ENCODE data around the gene FAM120B. TPM values are rescaled to one million over a fixed set of nuclear protein-coding genes. Genes with fewer than 3 reads are reported as not detected.

The FAM120B gene
- total RNA-seq, 1 donor from 2014 or later: 38.9 TPM

DNA sequence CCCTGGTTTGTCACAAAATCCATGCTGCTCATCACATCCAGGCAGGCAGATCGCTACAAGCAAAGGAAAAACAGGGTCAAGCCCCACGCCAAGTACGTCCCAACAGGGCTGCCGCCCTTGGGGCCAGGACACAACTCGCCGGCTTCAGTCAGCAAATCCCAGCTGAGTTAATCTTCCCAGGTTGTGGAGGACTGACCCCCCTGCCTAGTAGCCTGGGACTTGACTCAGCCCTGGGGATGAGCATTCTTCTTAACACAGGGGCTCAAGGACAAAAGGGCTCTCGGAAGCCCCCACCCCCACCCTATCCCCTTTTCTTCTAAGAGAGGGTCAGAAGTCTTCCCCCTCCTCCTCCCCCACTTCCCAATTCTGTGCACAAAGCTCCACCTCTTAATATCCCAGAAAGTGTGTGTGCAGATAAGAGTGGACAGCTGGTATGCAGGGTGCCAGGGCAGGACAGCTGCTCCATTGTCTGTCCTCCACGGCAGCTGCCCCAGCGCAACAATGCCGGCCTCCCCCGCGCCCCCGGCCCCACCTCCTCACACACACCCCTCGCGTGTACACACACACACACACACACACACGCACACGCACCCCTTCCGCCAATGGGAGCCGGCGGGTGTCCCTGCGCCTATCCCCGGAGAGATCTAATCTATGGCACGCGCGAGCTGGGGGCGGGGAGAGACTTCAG lies 20.2 kb upstream of the FAM120B start:
- DNase-seq (ENCODE audit: low spot score): no peak

DNA sequence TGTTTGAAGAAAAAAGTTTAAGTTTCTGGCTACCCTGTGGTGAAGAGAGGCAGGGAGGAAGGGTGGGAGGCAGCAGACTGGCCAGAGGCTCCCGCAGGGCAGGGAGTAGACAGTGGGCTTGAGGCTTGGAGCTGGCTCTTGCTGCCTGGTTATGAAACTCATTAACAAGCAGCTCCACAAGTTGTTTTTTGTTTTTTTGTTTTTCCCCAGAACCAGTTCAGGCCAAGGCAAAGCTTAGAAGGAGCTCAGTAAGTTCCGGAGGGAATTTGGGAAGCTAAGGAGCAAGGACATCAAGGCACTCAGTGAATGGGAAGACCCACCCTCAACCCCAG lies 19.7 kb upstream of the FAM120B start:
- DNase-seq (ENCODE audit: low spot score): no peak

DNA sequence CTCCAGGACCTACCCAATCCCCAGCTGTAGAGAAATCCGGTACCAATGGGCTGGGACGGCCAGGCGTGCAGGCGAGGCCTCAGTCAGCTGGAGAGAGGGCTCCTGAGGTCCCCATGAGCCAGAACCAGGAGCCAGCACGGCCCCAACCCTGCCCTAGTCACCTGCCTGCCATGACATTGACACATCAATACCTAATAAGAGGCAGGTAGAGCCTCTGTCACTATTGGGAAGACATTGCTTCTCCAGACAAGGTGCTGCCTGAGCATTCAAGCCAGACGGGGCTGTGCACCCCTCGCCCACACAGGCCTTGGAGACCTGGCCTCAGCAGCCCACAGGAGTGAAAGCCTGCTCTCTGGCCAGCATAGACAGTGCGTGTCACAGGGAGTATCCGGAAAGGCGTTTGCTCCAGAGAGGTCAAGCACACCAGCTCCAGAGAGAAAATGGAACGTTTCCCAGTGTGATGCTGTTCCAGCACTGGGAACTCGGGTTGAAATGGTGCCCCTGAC lies 19.1 kb upstream of the FAM120B start:
- DNase-seq (ENCODE audit: low spot score): no peak

DNA sequence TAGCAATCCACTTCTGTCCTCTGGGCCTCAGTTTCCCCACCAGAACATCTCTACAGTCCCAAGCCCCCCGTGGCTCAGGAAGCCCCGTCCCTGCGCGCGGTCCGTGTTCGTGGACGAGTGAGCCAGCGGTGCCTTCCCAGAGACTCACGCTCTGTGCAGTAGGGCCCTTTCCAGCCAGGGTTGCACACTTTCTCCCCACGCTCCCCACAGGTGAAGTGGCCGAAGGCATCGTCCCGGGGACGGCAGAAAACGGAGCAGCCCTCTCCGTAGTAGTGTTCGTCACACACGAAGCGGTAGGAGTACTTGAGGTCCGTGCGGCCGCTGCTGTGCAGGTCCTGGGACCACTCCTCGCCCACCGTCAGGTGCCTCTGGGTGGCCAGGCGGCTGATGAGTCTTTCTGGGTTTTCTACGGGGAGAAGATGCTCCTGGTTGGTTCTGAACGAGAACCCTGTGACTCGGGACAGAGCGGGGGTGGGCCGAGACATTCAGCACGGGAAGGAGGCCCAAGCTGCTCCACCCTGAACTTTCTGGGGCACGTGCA lies 18.4 kb upstream of the FAM120B start:
- no peak for DNase-seq (ENCODE audit: low spot score)

DNA sequence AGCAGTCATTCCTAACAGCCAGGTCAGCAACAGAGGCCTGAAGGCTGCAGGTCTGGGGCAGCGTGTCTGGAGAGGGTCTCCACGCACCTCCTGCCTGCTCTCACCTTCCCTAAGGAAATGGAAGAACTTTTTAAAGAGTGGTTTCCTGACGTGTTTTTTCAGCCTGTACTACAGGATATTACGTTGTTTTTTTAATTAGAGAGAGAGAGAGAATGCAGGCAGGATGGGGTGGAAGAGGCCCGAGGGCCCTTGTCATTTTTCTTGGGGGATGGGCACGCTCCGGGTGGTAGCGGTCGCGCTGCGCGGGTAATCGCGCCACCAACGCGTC lies 17.7 kb upstream of the FAM120B start:
- no peak for DNase-seq (ENCODE audit: low spot score)

DNA sequence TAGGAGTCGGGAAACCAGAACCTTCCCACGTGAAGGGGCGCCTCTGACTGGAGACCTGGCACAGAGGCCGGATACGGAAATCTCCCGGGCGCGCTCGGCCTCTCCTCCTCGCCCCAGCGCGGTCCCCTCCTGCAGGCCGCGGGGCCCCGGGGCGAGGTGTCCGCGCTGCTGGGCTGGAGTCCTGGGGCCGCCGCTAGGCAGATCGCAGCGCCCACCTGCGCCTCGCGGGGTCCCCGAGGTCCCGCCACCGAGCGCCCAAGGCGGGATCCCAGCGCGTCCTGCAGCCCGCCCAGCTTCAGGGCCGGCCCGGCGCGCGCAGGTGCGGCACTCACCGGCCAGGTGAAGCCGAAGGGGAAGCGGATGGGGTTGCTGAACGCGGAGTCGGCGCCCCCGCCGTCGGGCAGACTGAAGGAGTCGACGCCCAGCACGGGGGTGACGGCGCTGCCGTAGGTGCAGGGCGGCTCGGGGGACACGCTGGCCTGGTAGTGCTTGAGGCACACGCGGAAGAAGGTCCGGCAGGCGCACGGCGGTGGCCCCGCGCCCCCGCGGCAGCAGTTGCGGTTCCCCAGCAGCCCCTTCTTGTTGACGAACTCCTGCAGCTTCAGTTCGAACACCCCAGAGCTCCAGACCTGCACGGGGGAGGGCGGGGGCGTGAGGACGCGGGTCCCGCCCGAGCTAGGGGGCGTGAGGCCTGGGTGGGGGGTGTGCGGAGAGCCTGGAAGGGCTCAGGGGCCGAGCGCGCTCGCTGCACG lies 17.2 kb upstream of the FAM120B start:
- no peak for DNase-seq (ENCODE audit: low spot score)

DNA sequence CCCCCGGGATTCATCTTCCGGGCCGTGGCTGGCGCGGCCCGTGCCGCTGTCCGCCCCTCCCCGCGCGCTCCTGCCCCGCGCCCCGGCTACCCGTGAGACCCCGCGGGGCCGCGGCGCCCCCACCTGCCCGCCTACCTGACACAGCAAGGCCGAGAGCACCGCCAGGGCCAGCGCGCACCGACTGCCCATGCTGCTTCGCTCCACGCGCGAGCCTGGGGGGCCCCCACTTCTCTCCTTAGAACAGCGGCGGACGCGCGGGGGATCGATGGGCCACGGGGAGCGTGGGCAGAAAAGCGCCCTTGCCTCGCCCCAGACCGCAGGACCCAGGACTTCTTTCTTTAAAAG lies 16.6 kb upstream of the FAM120B start:
- no peak for DNase-seq (ENCODE audit: low spot score)

DNA sequence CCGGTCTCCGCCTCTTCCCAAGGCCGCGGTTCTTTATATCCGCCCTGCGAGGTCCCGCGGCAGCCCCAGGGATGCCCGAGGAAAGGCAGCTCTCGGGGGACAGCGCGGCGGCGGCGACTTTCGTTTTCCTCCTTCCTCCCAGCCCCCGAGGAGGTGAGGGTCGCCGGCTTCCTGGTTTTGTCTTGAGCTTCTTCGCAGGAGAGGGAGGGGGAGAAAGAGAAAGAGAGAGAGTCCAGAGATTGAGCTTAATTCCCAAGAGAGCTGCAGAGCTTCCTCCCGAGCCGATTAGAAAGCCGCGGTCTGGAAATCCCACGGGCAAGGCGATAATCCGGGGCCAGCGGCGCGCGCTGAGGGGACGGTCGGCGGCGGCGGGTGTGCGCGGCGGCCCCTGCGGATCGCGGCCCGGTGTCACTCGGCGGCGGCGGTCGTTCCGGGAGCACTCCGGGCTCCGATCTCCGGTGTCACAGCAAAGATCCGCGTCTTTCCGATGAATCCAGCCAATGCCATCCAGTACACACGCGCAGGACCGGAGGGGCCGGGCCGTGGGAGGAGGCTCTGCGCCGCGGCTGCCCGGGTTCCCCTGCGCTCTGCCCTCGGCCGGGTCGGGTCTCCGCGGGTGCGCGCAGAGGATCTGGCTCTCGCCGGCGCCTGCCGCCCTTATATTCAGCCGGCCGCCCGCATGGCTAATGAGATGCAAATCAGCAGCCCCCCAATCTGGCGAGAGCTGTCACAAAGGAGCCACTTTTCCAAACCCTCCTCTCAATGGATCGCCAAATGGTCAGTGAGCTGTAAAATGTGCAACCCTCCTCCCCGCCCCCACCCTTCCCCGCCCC lies 16.0 kb upstream of the FAM120B start, which contains the start of gene DLL1:
DLL1 (minus strand) TSS at position 783 of the 833 bp plus-strand sequence. CDS start 939 bp downstream, outside the sequence.
- peak; percentile 42 for DNase-seq (ENCODE audit: low spot score)

DNA sequence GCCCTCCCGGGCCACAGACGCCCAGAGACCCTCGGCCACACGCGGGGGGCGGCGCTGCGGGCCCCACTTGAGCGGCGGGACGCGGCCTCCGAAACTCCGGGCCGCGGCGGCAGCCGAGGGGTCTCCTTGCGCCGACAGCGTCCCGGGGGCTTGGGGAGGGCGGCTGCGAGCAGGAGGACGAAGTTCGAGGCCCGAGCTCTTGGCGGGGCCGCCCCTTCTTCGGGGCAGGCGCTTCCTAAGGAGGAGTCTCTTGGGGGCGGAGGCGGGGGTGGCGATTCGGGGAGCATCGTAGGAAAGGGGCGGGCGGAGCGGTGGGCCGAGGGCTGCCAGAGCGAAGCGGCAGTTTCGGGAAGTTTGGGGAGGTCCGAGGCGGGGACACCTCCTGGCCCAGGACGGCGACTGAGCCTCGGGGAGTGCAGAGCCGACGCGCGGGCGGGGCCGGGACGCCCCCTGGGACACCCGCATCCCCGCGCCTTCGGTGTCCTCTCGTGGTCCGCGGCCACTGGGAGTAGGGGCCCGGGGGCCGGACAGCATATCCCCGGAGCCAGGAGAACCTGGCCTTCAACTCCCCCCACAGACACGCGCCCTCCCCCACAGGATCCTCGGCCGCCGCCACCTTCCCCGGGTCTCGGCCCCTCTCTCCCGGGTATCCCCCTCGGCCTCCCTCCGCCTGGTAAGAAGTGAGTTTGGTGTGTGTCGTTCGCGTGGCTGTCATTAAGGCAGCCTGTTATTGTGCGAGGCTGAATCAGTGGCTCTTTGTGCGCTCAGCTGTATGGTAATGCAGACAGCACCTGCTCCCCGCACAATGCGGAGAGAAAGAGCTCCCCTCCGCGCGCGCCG lies 15.1 kb upstream of the FAM120B start:
- peak; percentile 56 for DNase-seq (ENCODE audit: low spot score)

DNA sequence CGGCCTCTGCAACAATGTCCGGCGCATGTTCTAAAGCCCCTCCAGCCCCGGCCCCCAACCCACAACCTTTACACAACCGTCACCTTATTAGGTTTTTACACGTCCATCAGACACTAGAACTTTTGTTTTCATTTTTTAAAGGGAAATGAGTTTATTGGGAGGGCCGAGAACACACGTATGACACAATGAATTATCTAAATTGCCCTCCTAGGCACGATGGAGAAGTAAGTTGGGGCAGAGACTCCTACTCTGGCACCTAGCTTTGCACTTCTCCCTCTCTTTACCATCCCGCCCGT lies 14.5 kb upstream of the FAM120B start:
- no peak for DNase-seq (ENCODE audit: low spot score)

DNA sequence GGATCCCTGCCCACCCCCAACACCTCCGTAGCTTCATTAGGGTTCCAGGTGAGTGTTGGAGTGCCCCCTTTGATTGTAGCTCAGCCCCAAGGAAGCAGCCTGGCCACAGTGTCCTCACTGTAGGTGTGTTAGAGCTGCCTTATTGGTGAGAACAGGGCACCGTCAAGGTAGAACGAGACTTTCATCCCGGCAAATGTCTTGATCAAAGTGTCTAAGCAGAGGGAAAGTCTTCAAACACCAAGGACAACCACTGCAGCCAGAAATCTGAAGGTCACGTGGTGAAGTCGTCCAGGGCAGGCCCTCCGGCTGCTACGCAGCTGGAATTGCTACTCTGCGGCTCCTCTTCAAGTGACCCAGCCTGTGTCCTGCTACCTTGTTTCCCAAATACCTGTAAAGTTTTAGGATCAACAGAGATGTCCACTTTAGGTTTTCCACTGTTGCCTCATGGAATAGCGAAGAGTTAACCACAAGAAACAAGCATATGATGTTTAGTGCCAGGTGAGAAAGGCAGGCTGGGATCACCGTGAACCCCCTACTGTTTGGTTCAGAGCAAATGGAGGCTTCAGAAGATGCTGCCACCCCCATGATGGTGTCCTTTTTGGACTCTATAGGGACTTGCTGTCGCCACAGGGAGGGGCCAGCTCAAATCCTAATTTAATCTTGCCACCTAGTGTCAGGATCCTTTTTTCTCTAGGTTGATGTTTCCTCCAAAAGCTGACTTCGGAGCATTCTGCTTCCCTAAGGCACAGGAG lies 14.0 kb upstream of the FAM120B start:
- no peak for DNase-seq (ENCODE audit: low spot score)

DNA sequence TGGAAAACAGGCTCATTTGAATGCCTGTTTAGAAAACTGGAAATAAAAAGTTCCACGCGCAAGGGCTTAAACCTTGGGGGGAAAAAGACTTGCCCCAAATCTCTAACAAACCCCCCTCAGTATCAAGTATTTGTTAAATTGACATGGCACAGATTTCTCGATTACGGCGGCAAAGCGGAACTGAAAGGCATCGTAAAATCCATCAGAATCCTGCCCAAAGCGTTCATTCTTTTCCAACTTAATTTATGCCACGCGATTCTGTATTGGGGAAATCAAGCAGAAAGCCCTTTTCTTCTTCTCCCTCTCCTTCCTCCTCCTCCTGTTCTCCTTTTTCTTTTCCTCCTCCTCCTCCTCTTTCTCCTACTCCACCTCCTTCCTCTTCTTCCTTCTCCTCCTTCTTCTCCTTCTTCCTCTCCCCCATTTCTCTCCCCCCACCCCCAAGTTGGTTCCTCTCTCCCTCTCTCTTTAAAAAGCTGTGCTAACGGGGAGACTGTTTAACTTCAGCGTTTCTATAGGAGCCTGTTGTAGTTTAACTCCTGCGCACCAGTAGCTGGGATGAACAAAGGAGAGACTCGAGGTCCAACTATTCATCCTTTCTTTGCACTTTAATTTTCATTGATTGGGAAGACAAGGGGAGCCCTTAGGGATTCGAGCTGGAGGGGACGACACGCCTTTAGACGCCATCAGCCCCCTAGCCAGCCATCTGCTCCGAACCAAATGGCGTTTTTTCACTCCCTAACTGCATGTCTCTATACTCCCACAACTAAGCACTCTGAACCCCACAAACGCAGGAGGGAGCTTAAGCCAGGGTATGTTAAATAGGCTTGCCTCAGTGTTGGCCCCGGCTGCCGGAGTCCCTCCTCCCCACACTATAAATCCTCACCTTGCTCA lies 13.0 kb upstream of the FAM120B start:
- DNase-seq (ENCODE audit: low spot score): no peak

DNA sequence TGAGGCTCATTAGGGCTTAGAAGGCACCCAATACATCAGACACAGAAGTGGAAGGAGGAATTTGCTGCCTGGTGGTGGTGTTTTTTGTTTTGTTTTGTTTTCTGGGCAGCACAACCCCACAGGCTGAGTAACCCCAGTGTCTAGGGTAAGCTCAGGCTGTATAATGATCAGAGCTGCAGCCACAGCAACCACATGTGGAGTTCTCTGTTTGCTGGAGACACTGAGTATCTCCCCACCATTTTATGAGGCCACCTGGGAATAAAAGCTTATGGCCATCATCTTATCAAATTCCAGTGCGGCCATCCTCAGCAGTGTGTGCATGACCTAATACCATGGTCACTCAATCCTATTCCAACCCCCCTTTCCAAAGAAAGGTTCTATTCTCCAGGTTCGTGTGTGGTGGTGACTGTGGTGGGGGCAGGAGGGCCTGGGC lies 12.2 kb upstream of the FAM120B start:
- DNase-seq (ENCODE audit: low spot score): no peak

DNA sequence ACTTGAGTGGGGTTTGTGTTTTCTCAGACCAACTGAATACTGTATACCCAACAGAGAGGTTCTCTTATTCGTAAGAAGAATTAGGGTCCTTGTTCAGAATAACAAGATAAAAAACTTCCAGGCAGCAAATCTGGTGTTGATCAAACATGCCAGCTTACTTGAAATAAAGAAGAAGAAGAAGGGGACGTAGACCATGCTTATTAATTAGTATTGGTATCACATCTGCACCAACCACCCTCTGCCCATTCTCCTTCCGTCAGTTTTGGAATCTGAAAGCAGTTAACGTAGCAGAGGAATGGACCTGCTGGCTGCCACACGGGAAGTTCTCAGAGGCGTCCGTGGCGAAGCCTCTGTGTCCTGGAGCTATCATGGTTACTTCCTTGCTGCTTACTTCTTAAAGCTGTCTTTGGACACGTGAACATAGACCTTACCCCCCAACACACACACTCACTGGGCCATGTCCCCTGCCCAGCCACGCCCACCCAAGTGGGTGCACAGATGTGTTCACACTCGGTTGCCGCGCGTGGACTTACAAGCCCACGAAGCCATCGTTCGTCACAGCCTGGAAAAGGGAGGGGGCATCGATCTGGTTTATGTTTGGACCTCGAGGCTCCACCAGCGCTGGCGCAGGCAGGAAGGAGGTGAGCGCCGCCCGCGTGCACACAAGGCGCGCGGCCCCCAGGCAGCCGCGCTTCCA lies 11.6 kb upstream of the FAM120B start:
- DNase-seq (ENCODE audit: low spot score): no peak

DNA sequence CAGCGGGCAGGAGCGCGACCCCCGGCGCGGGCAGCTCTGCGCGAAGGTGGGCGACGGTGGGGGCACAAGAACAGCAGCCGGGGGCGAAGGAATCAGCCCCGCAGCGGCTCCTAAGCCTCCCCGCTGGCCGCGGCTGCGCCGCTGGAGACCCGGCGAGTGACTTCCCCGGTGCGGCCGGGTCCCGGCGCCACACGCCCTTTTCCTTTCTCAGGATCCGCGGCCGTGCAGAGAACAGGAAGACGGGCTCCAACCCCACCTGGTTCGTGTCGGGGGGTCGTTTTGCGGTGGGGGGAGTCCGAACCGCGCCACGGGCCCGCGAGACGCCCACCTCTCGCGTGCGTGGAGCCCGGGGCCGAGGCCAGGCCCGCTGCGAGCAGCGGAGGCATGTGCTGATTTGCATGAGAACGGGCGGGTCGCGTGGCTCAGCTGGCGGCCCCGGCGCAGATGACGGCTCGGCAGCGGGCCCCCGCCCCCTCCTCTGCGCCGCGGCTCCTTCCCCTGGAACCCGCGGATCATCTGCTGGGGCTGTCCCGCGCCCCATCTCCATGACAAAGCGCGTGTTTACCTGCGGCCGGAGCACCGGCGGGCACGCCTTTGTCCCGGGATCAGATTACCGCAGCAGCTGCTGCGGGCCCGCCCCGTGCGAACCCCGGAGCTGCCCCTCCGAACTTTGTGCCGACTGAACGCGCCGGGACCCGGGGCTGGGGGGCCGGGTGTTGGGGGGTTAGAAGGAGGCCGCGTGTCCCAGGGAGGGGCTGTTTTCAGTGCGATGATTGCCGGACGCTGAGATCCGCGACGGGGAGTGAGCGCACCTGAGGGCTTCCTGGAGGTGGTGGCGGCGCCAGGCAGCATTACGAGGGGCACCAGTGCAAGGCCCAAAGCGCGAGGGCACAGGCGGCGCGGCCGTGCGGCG lies 10.8 kb upstream of the FAM120B start:
- DNase-seq (ENCODE audit: low spot score): no peak

DNA sequence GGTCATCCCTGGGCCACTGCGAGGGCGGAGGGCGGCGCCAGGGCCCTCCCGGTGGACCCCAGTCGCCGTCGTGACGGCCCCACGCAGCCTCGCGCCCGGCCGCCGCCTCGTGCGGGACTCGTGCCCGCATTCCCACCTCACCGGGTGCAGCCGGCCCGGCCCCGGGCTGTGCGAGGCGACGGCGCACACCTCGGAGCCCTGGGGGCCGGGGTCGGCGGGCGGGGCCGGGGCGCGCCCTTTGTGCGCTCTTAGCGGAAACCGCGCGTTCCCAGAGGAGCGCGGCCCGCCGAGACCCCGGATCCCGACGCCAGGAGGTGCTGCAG lies 10.2 kb upstream of the FAM120B start:
- no peak for DNase-seq (ENCODE audit: low spot score)

DNA sequence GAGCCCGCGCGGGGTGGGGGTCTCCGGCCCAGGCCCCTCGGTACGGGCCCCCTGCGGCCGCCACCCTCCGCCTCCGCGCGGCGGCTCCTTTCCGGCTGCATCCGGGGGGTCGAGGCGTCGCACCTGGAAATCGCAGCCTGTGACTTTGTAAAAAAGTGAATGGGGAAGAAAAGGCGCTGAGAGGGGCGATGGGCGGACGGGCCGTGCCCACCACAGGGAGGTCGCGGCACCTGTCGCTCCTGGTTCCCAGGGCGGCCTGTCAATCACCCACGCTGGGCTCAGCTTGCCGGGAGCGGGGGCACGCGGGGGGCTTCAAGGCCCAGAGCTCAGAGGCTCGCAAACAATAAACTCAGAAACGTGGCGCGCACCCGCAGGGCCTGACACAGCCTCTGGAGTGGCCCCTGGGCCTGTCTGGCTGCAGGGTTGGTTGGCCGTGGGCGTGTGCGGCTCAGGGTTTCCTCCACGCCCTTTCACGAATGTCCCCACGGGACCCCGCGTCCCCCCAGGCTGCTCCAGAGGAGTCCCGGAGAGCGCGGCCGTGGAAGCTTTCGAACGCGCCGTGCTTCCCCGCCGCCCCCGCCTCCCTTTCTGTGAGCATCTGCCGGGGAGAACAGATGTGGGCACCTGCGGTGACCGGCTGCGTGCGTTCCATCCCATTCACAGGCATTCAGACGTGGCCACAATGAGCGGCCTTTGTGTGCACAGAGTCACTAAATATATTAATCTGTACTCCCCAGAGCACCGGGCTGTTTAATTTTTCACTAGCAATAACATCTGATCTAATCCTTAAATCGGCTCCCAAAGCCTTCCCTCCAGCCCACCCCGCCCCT lies 9.6 kb upstream of the FAM120B start:
- DNase-seq (ENCODE audit: low spot score): no peak
